Measurements from ENCODE around the gene PTGR3.

PTGR3 gene

GRCh38 chr18:75234901-75235300, 26.0 kb upstream of the PTGR3 start:
- DNase-seq = no peak

GRCh38 chr18:75231053-75231406, 22.1 kb upstream of the PTGR3 start:
- no peak for DNase-seq

DNA sequence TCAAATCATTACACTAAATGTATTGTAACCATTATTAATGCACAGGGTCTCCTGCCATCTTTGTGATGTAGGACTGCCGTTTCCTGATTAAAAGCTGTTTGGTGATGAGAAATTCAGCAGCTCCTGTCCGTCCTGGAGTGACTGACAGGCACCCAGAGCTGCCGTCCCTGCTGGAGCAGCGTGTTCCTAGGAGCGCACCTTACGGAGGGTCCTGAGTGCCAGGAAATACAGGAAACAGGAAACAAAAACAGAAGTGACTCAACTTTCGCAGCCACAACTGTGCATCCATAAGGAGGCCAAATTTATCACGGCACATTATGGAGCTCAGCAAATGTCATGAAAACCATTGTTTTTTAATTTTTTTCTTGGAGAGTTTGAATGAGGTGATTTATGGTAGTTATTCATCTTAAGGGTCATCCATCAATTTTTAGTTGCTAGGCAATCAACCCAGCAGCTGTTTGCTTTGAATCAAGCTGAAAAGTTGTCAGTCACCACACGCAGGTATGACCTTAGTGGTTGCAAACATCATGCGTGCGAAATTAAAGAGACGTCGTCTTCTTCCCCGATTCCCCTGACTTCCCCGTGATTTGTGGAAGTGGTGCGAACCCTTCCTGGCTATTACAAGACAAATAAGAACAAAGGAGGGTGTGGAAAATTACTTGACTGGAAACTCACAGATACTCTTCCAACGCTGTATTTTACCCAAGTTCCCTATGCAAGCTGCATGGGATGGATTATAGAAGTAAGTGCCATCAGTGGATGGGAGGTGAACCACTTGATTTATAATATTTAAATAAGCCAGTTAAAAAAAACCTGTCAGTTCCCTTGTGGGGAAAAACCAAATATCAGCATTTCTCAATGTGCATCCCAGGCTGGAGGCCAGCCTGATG, 21.5 kb upstream of the PTGR3 start:
- no peak for DNase-seq

DNA sequence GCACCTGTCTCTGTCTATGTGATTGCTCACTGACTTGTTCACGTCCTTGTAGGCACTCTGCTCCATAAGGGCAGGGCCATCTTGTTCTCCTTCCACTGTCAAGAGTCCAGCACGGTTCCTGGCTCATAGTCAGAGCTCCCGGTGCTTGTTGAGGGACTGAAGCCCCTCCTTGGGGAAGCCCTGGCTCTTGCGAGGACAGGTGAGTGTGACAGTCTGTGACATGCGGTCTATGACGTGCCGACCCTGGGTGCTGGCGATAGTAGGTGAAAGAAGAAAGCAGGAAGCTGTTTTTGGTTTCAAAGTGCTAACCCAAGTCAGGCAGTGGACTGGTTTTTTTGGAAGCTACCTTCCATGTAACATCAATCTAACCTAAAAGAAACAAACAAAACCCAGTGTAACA, 20.5 kb upstream of the PTGR3 start:
- no peak for DNase-seq

DNA sequence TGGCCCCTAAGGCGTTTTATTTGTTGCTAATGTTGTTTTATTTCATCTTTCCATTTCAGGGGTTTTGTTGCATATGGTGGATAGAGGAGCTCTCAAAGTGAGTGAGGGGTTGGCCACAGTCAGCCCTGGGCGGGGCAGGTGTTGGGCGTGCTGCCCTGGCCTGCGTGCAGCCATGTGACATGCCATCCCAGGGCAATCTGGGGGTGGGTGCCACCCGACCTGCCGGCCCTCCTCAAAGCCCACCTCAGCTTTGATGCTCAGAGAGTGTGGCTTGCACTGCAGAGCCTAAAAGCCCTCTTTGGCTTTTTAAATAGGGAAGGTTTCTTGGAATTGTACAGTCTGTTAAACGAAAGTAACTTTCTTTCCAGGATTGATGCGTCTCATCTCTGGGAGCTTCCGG, 20.0 kb upstream of the PTGR3 start:
- DNase-seq = no peak

- no peak for DNase-seq
These were observed 18.8 kb upstream of the PTGR3 start for GRCh38 chr18:75227535-75228296.

GRCh38 chr18:75226956-75227316, 18.0 kb upstream of the PTGR3 start:
- DNase-seq = no peak

- peak; percentile 57 for DNase-seq
These were observed 17.5 kb upstream of the PTGR3 start for GRCh38 chr18:75226286-75226955.

DNA sequence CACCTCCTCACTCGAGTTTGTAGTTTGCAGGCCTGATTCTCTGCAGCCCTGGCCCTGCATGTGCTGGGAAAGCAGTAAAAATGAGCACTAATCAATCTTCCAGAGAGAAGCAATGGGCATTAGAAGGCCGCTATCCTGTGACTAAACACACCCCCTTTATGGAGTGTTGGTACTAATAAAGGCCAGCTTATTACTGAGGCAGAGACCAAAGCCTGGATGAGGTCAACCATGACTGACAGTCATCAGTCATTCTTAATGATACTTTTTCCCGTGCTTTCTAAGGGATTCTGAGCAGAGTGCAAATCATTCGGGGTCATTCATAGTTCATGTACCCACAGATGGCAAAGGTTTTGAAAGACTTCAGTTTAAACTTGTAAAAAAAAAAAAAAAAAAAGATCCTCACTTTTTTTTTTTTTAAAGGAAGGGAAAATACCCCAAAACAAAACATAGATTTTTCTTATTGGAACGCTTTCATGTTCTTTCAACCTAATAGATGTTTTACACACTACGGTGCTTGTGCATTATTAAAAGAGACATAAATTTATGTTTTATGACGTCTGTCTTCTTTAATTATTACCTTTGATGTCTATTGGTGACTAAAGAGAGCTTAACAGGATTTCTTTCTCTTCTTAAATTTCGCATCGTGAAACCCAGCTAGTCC, 14.9 kb upstream of the PTGR3 start:
- peak; percentile 57 for DNase-seq

DNA sequence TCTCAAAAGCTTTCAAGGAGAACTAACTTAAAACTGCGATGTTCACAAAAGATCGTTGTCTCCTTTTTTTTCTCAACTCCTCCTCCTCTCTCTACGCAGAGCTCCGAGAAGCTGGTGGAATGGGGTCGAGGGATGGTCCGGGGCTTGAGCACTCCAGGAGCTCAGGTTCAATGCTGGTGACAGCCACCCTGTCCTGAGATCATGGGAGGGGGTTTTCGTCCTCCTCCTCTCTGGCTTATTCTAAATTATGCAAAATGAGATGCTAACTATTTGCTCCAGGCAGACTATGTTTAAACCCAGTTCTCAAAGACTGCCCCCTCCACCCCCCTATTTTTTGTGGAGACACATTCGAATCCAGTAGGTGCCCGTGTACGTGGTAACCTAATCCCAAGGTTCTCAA, 13.5 kb upstream of the PTGR3 start:
- DNase-seq = no peak

GRCh38 chr18:75221897-75222296, 13.0 kb upstream of the PTGR3 start:
- no peak for DNase-seq

GRCh38 chr18:75221397-75221796, 12.5 kb upstream of the PTGR3 start:
- no peak for DNase-seq

- DNase-seq = no peak
These were observed 11.8 kb upstream of the PTGR3 start for GRCh38 chr18:75220551-75221355.

DNA sequence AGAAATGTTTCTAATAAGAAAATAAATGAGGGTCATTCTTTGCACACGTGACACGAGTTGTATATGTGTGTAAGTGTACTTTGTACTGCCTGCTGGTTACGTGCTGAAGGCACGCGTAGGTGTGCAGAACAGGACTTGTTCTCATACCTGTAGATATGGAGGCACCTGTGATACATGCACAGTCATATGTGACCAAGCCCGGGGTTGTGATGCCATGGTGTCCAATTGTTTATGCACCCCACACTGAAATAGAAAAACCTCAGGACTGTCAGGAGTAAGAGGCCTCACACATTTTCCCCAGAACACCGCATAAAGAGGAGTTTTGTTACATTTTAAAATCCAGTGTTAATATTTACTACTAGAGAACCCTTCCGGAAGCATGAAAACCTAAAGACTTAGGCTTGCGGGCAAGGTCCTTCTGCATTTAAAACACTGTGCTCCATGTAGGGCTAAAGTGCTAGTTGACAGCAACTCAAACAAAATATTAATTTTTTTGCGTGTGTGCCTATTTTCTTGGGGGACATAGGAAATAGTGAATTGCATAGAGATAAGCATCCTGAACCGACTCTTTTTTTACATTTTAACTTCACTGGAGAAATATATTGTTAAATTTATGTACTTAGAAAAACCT, 10.9 kb upstream of the PTGR3 start:
- DNase-seq = no peak

GRCh38 chr18:75218065-75218923, 9.4 kb upstream of the PTGR3 start:
- no peak for DNase-seq

- no peak for DNase-seq
These were observed 8.2 kb upstream of the PTGR3 start for GRCh38 chr18:75216911-75217689.

GRCh38 chr18:75216212-75216910, 7.4 kb upstream of the PTGR3 start:
- no peak for DNase-seq

DNA sequence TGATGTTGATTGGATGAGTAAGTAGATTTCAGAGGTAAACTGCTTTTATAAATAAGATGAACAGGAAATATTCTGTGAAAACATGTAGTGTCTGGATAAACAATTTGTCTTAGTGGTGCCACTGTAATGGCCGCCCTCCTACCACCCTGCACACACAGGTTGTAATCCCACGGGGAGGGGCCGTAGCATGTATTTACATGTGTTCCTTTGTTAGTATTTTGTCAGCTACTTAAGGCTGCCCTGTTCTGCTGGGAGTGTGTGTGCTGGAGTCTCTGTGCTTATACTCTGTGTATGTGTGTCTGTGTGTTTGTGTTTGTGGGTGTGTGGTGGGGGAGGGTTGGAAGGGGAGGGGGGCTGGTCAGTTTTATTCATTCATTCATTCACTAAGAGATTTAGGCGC, 6.7 kb upstream of the PTGR3 start:
- no peak for DNase-seq

GRCh38 chr18:75214766-75215510, 6.0 kb upstream of the PTGR3 start:
- DNase-seq = peak; percentile 50
